ENCODE data around the gene HDDC3. TPM values are rescaled to one million over a fixed set of nuclear protein-coding genes. Genes with fewer than 3 reads are reported as not detected.

HDDC3 gene
- total and polyA plus RNA-seq, 11 donors = 10.9 to 19.9 (median 15.2) TPM

DNA sequence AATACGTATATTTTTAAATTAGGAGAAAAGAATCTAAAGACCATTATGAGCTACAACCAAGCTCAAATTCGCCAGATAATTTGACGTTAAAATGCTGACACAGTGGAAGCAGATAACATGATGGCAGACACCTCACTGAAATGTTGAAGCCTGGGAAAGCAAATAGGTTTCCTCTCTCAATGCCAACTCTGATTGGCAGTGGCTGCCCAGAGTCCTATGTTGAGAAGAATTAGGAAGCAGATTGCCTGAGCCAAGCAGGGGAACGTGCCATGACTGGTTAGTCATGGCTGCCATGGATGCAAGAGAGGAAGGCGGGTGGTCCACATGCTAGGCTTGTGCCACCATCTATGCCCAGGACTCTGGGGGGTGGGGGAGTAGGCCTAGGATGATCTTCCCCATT, 5.9 kb upstream of the HDDC3 start:
- DNase-seq (no peak), ATAC-seq (no peak)
- Histone ChIP-seq H3K4me1 (peaks cover 3 to 29% (median 21%) of the 10 kb centered on the region in 12 donors), H3K9me3 (no peaks in the 10 kb centered on the region), H3K27ac (no peak overlapping the region), H3K27me3 (no peaks in the 10 kb centered on the region), H3K4me3 (no peak overlapping the region), H3K36me3 (peaks cover 3 to 69% (median 66%) of the 10 kb centered on the region in 9 donors)
- TF ChIP-seq, protein P1, sequence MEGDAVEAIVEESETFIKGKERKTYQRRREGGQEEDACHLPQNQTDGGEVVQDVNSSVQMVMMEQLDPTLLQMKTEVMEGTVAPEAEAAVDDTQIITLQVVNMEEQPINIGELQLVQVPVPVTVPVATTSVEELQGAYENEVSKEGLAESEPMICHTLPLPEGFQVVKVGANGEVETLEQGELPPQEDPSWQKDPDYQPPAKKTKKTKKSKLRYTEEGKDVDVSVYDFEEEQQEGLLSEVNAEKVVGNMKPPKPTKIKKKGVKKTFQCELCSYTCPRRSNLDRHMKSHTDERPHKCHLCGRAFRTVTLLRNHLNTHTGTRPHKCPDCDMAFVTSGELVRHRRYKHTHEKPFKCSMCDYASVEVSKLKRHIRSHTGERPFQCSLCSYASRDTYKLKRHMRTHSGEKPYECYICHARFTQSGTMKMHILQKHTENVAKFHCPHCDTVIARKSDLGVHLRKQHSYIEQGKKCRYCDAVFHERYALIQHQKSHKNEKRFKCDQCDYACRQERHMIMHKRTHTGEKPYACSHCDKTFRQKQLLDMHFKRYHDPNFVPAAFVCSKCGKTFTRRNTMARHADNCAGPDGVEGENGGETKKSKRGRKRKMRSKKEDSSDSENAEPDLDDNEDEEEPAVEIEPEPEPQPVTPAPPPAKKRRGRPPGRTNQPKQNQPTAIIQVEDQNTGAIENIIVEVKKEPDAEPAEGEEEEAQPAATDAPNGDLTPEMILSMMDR (IDR thresholded peaks at IDR 0.05) = no peak
- TF ChIP-seq POLR2A (IDR thresholded peaks at IDR 0.05) = no peak
- WGBS, 4 donors = 85 to 93% (median 87%) methylated on average over 5 of the region's 5 CpGs
- intact Hi-C loops (cut with DNase I) = no loop called here

DNA sequence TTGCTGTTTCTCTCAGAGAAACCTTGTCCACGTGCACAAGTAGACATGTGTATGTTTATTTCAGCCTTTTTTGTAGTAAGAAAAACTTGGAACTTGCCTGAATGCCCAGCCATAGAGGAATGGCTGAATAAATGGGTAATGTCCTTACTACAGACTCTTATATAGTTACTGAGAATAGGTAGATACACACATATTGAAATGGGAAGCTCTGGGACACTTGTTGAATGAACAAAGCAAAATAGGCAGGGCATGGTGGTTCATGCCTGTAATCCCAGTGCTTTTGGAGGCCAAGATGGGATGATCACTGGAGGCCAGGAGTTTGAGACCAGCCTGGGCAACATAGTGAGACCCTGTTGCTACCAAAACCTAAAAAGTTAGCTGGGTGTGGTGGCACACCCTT, 4.5 kb upstream of the HDDC3 start:
- Histone ChIP-seq H3K27me3 (no peaks in the 10 kb centered on the region), H3K27ac (no peak overlapping the region), H3K4me3 (no peak overlapping the region), H3K36me3 (peaks cover 3 to 55% (median 52%) of the 10 kb centered on the region in 9 donors), H3K9me3 (no peaks in the 10 kb centered on the region), H3K4me1 (peaks cover 4 to 39% (median 28%) of the 10 kb centered on the region in 12 donors)
- TF ChIP-seq, protein P1 (IDR thresholded peaks at IDR 0.05) = no peak
- no peak for TF ChIP-seq POLR2A (IDR thresholded peaks at IDR 0.05)
- DNase-seq = no peak
- 76 to 90% (median 81%) methylated on average over 1 of the region's 1 CpG for WGBS, 4 donors
- no peak for ATAC-seq
- intact Hi-C loops (cut with DNase I) = no loop called here

DNA sequence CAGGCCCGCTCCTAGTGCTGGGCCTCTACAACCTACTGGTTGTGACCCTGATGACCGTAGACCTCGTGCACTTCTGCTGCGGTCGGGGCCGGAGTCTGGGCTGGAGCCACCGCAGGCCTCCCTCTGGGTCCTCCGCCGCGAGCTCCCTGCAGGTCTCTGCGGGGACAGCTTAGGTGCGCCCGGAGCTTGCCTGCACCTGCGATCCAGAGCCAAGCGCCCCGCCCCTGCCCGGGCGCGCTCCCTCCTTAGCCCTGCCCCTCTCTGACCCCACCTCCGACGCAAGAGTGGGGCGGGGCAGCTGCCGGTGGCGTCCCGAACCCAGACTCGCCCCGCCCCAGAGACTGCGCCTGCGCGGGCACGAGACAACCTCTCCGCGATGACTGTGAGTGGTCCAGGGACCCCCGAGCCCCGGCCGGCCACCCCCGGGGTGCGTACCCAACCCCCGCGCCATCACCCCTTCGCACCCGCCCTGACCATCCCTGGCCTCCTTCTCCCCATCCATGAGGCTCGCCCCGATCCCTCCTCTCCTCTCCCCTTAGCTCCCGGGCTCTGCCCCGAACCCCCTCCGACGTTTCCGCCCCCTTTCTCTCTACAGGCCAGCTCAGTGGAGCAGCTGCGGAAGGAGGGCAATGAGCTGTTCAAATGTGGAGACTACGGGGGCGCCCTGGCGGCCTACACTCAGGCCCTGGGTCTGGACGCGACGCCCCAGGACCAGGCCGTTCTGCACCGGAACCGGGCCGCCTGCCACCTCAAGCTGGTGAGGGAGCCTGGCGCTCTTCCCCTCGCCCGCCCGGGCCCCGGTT, 2.8 kb upstream of the HDDC3 start, which contains the start of gene UNC45A:
TSS of gene UNC45A (plus strand) at position 337 of the 803 bp plus-strand sequence. CDS start at position 377, 40 bp downstream.
- intact Hi-C loops (cut with DNase I) = loop anchor here in 7 of 10 donors (1.0 to 5.0 kb wide), 7 partner anchors 32 to 288 kb away; partner anchors contain the start of genes MAN2A2 (in 2 of the 7) and PRC1 (in 1 of the 7)
- Histone ChIP-seq H3K27ac (peak within 1 kb of the TSS in 11 of 12 donors; percentile 64 to 85 (median 77)), H3K36me3 (peaks cover 3 to 38% (median 35%) of the 10 kb centered on the region in 9 donors), H3K9me3 (no peaks in the 10 kb centered on the region), H3K27me3 (no peaks in the 10 kb centered on the region), H3K4me3 (peak within 1 kb of the TSS; percentile 50 to 87 (median 68)), H3K4me1 (peaks cover 11 to 55% (median 42%) of the 10 kb centered on the region in 12 donors)
- TF ChIP-seq, protein P1 (IDR thresholded peaks at IDR 0.05) = no peak
- peak in 1 of 2 donors; percentile 67 for TF ChIP-seq POLR2A (IDR thresholded peaks at IDR 0.05)
- ATAC-seq = peak; percentile 77 to 90 (median 89)
- peak; percentile 93 to 97 (median 94) for DNase-seq
- 1 to 2% (median 1%) methylated on average over 14 to 65 of the region's 65 CpGs for WGBS, 4 donors

All from heart left ventricle (tissue), 16 donors.